C1 segment of cervical spinal cord (tissue), 14 donors: ENCODE measurements around the gene FSTL5.

Experiments
- DNase-seq, 14 donors: peaks; one replicate each; lab custom pipeline; 2025; lab: John Stamatoyannopoulos, UW

Gene FSTL5

GRCh38 chr4:161937596-161937995, 226.2 kb downstream of the FSTL5 start:
- no peak for DNase-seq

- DNase-seq = peak in 1 of 14 donors; percentile 85
These were observed 226.9 kb downstream of the FSTL5 start for GRCh38 chr4:161936625-161937550.

GRCh38 chr4:161931089-161931488, 232.7 kb downstream of the FSTL5 start:
- DNase-seq = no peak

DNA sequence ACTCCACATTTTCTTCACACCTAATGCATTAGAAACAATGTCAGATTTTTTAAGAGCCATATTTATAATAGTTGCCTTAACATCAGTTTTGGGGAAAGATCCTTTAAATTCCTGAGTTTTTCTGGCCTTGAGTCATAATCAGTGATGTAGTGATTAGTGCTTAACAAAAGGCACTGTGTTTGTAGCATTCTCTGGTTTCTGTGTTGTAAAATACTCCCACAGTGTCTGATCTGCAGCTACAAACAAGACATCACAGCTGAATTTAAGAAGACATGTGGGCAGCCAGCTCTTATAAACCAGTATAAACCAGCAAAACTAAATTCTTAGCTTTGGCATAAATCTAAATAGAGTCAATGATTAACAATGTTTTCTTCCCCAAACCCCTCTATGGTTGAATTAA, 233.8 kb downstream of the FSTL5 start:
- DNase-seq = peak in 1 of 14 donors; percentile 29

DNA sequence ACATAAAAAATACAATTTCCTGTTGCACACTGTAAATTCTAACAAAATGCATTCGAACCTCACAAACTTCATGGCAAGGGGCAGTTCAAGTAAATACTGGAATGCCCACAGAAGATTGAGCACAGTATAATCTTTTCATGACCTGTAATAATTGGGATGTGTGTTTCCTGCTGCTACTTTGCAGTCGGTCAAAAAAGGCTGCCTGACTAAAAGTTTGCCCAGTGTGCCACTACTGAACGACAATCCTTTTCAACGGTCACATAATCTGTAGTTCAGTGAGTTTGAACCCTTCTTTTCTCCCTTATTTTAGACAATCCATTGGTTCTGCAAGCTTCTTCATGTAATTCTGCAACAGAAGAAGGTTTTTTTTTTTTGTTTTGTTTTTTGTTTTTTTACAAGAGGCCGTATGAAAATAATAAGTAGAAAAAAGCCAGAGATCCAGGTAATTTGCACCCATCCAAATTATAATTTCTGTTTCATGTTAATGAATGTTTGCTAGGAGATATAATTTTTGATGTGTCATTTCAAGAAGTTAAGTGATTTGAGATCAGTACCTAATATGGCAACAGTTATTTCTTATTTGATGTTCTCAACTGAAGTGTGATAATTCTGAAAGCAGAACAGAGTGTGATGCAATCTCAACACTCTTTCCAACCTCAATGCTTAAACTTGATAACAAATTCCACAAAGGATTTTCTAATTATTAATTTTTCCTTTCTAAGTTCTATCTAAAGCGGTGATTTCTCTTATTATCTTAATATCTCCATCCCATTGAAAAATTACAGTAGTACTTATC, 237.6 kb downstream of the FSTL5 start:
- DNase-seq = no peak

GRCh38 chr4:161920304-161921052, 243.3 kb downstream of the FSTL5 start:
- DNase-seq = peak in 1 of 14 donors; percentile 87

DNA sequence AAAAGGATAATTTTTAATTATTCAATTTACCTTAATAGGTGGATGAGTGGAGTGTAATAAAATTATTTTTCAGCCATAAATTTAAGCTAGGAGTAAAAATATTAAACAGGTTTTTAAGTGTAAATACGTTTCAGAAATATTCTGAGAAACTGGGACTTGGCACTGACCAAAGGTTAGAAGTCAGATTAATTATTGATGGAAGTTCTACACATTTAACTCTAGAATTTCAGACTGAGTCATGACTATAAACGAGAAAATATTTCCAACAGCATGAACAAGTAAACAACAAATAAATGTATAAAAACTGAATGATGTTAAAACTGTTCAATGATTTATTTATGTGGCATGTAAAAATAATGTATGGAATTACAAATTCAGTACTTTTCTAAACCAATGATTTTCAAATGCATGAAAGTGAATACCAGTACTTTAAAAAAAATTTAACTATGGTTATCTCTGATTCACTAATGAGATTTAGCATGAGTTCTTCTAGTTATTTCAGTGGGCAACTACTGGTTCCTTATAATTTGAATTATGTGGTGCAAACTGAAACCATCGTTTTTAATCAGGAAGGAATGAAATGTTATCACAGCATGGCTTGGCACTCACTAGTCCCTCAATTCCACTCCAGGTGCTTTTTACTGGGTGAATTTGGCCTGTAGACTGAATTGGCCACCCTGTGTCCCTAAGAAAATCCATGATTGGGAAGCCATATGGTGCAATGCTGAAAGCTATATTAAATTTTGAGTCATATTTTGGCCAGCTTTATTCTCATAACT, 244.2 kb downstream of the FSTL5 start:
- peak in 1 of 14 donors; percentile 97 for DNase-seq

GRCh38 chr4:161916035-161916434, 247.8 kb downstream of the FSTL5 start:
- DNase-seq = no peak

- DNase-seq = no peak
These were observed 256.2 kb downstream of the FSTL5 start for GRCh38 chr4:161907590-161907955.

DNA sequence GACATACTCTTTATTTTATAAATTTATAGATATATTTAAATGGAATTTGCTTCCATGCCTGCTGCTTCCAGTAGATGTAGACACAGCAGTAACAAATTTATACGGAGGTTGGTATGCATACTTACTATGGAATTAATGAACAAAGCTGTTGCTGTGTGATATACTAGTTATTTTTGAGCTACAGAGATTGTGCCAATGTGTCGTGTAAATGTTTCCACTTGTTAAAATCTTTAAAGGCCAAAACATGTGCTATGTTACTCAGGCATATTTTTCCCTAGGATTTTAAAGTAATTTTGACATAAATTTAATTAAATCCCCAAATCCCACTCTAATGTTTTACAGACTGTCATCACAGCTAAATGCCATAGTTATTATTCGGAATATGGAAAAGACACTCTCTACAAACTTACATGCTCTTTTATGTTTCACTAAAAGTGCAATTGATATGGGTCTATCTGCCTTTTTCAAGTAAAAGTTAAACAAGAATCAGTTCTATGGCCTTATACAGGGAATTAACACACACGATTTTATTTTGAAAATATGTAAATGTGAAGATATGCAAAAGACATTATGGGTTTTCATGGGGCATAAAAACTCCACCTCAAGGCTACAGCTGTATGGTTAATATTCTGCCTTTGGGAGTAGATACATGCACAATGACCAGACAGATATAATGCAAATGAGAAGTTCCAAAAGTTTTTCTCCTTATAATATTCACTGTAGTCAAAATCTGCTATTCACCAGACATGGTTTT, 256.8 kb downstream of the FSTL5 start:
- DNase-seq = no peak

DNA sequence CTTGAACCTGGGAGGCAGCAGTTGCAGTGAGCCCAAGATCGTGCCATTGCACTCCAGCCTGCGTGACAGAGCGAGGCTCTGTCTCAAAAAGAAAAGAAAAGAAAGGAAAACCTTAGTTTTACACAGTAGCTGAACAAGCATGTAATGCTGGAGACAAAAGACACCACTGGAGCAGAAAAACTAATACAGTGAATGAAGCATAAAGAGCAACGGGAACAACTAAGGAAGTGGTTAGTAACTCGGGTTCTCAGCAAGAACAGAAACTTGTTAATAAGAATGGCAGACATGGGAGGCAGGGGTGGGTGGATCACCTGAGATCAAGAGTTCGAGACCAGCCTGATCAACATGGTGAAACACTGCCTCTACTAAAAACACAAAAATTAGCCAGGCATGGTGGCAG, 263.7 kb downstream of the FSTL5 start:
- DNase-seq = no peak

DNA sequence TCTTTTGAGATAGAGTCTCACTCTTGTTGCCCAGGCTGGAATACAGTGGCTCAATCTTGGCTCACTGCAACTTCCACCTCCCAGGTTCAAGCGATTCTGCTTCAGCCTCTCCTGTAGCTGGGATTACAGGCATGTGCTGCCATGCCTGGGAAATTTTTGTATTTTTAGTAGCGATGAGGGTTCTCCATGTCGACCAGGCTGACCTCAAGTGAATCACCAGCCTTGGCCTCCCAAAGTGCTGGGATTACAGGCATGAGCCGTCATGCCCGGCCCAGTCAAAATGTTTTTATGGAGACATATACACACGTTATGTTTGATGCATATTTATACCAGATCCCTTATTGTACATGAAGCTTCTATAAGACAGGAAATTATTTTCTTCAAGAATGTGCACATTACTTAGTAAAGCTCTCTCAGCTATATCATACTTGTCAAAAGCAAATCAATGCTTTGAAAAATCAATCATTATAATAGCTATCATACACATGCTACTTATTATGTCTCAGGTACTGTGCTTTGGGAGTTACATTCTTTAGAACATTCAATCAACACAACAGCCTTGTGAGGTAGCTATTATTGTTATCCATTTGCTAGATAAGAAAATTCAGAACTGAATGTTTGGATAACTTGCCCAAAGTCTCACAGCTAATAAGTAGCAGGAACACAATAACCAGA, 269.2 kb downstream of the FSTL5 start:
- no peak for DNase-seq

DNA sequence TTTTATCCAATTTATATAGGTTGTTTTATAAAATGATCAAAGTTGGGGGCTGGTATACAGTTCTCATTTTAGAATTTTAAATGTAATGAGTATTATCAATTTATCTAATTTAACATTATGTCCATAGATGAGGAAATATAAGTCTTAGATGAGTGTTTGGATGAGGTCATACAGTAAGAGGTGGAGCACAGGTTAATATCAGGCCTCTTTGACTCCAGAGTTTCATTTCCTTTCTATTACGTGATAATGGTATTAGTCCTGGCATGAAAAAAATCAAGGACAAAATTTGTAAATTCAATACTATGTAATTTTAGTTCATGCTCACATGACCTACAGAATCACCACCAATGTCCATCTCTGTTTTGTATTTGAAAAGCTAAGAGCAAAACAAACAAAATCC, 269.8 kb downstream of the FSTL5 start:
- no peak for DNase-seq

DNA sequence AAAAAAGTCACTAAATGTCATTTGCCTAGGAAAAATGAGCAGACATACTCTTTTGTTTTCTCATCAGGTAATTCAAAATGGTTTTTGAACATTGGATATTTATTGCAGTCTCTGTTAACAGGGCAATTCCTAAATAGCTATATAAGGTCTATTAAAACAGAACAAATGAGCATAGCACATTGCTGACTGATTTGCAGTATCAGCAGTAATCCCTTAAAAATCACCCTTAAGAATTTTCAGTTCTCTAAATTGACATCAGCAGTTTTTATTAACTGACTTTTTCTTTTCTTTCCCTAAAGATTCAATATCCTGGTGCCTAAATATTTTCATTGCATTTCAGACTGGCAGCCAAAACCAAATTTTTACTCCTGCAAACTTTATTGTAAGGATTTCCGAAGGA, 270.2 kb downstream of the FSTL5 start:
- no peak for DNase-seq

DNA sequence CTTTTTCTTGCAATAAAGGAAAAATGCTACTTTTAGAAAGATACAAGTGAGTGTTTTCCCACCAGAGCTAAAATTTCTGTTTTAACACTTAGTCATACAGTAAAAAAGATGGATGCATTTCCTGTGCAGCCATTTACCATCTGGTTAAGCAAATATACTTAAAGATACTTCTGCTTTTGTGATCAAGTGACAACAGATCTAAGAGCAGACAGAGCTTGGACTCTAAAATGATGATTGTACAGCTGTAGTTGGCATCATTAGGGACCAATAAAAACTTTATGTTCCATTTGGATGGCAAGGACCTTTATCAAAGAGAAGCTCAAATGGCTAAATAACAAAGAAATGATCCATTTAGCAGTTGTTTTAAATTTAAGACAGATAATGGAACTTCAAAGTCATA, 270.8 kb downstream of the FSTL5 start:
- DNase-seq = no peak

GRCh38 chr4:161883157-161883556, 280.6 kb downstream of the FSTL5 start:
- no peak for DNase-seq

GRCh38 chr4:161881370-161881769, 282.4 kb downstream of the FSTL5 start:
- DNase-seq = no peak

DNA sequence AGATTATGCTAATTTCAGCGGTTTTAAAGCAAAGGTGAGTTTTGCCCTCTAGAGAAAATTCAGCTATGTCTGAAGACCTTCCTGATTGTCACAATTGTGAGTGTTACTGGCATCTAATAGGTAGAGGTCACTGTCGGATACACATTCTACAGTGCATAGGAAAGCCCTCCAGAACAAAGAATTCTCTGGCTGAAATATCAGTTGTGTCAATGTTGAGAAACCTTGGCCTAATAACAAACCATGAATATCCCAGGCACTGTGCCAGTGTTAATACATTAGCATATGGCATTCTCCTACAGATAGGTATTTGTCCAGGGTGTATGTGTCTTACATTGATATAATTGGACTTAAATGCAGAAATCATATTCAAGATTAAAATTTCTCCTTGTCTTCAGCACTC, 294.3 kb downstream of the FSTL5 start:
- DNase-seq = peak in 1 of 14 donors; percentile 85

DNA sequence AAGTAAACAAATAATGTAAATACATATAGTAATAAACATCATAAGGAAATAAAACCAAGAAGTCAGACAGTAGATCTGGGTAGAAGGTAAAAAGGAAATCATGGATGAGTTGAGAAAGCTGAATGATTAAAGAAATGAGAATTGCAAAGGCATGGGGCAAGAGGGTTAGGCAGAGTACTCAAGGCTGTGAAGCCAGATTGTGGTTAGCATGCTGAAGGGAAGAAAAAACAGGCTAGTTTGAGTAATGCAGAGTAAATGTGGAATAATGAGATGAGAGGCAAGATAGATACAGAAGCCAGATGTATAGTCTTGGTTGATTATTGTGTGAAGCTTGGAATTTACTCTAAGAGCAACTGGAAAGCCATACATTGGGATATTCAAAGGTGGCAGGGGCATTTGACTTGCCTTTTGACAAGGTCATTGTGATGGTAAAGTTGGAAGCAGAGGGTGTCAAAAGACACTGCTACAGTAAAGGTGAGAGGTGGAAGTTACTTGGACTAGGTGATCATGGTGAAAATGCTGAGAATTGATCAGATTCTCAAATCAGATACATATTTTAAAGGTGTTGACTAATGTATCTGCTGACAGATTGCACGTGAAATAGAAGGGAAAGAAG, 307.0 kb downstream of the FSTL5 start:
- DNase-seq = no peak
